Measurements from ENCODE around the gene VIPR2.

DNA sequence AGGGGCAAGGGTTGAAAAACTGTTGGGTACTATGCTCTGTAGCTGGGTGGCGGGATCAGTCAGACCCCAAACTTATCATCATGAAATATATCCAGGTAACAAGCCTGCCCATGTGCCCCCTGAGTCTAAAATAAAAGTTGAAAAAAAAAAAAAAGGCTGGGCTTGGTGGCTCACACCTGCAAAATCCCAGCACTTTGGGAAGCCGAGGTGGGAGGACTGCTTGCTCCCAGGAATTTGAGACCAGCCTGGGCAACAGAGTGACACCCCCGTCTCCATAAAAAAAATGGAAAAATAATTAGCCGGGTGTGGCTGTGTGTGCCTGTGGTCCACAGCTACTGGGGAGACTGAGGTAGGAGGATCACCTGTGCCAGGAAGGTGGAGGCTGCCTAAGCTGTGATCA, 83.5 kb downstream of the VIPR2 start:
- TF ChIP-seq PPARA (CRISPR knock-in tag; IDR thresholded peaks at IDR 0.05; ENCODE audit: borderline replicate concordance) (no peak), PATZ1 (CRISPR knock-in tag; IDR thresholded peaks at IDR 0.05; ENCODE audit: borderline replicate concordance) (no peak), ZFP30 (CRISPR knock-in tag; IDR thresholded peaks at IDR 0.05) (no peak)
- TF ChIP-seq, protein P1, sequence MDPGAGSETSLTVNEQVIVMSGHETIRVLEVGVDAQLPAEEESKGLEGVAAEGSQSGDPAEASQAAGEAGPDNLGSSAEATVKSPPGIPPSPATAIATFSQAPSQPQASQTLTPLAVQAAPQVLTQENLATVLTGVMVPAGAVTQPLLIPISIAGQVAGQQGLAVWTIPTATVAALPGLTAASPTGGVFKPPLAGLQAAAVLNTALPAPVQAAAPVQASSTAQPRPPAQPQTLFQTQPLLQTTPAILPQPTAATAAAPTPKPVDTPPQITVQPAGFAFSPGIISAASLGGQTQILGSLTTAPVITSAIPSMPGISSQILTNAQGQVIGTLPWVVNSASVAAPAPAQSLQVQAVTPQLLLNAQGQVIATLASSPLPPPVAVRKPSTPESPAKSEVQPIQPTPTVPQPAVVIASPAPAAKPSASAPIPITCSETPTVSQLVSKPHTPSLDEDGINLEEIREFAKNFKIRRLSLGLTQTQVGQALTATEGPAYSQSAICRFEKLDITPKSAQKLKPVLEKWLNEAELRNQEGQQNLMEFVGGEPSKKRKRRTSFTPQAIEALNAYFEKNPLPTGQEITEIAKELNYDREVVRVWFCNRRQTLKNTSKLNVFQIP (CRISPR knock-in tag; IDR thresholded peaks at IDR 0.05; ENCODE audit: borderline replicate concordance, low read depth), result no peak
